Peyer's patch (tissue), 4 donors: ENCODE measurements around the gene DHRS9.
"Not testable (repeated sequence)": the region's sequence is repeated elsewhere in the genome, so short reads cannot be mapped to it uniquely, and the experiment has no call there.

ENCODE experiments used
- POLR2A ChIP-seq, 2 donors: fragments of 450-650 bp; IDR thresholded peaks; one replicate each; pipeline ENCODE4 v1.5.1; 2017; ENCODE audit warnings: antibody characterized with exemption in 2 of 2, mild to moderate bottlenecking in 2 of 2, moderate library complexity in 2 of 2
- TF ChIP-seq, protein P1 (sequence below), 6 experiments: fragments of 450-650 bp in 4 of 6; fragments of 200-600 bp in 2 of 6; sonication (generic) in 1 of 6; IDR thresholded peaks; one replicate each; pipeline ENCODE4 v1.5.1; 2017 to 2019; ENCODE audit warnings: antibody characterized with exemption in 6 of 6, mild to moderate bottlenecking in 3 of 6, moderate library complexity in 1 of 6

DNA sequence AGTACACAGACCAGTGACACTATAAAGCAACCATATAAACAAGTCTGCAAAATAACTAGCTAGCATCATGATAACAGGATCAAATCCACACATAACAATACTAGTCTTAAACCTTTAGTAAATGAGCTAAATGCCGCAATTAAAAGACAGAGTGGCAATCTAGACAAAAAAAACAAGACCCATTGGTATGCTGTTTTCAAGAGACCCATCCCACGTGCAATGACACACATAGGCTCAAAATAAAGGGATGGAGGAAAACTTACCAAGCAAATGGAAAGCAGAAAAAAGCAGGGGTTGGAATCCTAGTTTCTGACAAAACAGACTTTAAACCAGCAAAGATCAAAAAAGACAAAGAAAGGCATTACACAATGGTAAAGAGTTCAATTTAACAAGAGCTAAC lies 14.8 kb upstream of the DHRS9 start:
- TF ChIP-seq, protein P1, sequence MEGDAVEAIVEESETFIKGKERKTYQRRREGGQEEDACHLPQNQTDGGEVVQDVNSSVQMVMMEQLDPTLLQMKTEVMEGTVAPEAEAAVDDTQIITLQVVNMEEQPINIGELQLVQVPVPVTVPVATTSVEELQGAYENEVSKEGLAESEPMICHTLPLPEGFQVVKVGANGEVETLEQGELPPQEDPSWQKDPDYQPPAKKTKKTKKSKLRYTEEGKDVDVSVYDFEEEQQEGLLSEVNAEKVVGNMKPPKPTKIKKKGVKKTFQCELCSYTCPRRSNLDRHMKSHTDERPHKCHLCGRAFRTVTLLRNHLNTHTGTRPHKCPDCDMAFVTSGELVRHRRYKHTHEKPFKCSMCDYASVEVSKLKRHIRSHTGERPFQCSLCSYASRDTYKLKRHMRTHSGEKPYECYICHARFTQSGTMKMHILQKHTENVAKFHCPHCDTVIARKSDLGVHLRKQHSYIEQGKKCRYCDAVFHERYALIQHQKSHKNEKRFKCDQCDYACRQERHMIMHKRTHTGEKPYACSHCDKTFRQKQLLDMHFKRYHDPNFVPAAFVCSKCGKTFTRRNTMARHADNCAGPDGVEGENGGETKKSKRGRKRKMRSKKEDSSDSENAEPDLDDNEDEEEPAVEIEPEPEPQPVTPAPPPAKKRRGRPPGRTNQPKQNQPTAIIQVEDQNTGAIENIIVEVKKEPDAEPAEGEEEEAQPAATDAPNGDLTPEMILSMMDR (IDR thresholded peaks at IDR 0.05), result not testable (repeated sequence)
- not testable (repeated sequence) for TF ChIP-seq POLR2A (IDR thresholded peaks at IDR 0.05)
